HepG2 (cell line): ENCODE measurements around the gene LITAF. TPM values are rescaled to one million over a fixed set of nuclear protein-coding genes. Genes with fewer than 3 reads are reported as not detected.

Experiments used
- ARHGAP35 ChIP-seq: sonication (generic); formaldehyde crosslinking; IDR thresholded peaks from 2 replicates; pipeline ENCODE4 v1.9.0; 2022; ENCODE audit warnings: mild to moderate bottlenecking, inconsistent platforms, moderate library complexity, missing genetic modification reagents, borderline replicate concordance
- CHD4 ChIP-seq: fragments of 200-600 bp; sonication (generic); IDR thresholded peaks from 2 replicates; pipeline ENCODE4 v1.7.0; 2017; ENCODE audit warnings: mild to moderate bottlenecking, low read length, borderline replicate concordance
- ETV6 ChIP-seq: sonication (generic); formaldehyde crosslinking; conservative IDR thresholded peaks from 2 replicates; pipeline ENCODE4 v1.4.0; 2020; ENCODE audit warnings: missing genetic modification reagents
- FOXM1 ChIP-seq: sonication (generic); formaldehyde crosslinking; IDR thresholded peaks from 2 replicates; pipeline ENCODE4 v1.5.0; 2020; ENCODE audit warnings: missing genetic modification reagents
- HDAC6 ChIP-seq: fragments of 200-600 bp; sonication (generic); IDR thresholded peaks from 2 replicates; pipeline ENCODE4 v1.7.0; 2017; ENCODE audit warnings: mild to moderate bottlenecking, antibody characterized with exemption, low read length, low read depth
- TMF1 ChIP-seq: sonication (generic); formaldehyde crosslinking; IDR thresholded peaks from 2 replicates; pipeline ENCODE4 v1.8.1; 2022; ENCODE audit warnings: low read depth, missing genetic modification reagents
- TSC22D2 ChIP-seq: sonication (generic); formaldehyde crosslinking; IDR thresholded peaks from 2 replicates; pipeline ENCODE4 v1.5.1; 2020; ENCODE audit warnings: missing genetic modification reagents, mild to moderate bottlenecking, borderline replicate concordance
- ZMYM3 ChIP-seq: sonication (generic); formaldehyde crosslinking; IDR thresholded peaks from 2 replicates; pipeline ENCODE4 v1.5.1; 2020; ENCODE audit warnings: mild to moderate bottlenecking, missing genetic modification reagents
- ZNF207 ChIP-seq: fragments of 450-650 bp; IDR thresholded peaks from 2 replicates; pipeline ENCODE4 v1.6.1; 2016; ENCODE audit warnings: antibody characterized with exemption, borderline replicate concordance
- ZNF296 ChIP-seq: sonication (generic); formaldehyde crosslinking; conservative IDR thresholded peaks from 2 replicates; pipeline ENCODE4 v1.5.0; 2020; ENCODE audit warnings: mild to moderate bottlenecking, missing genetic modification reagents
- ZNF326 ChIP-seq: sonication (generic); formaldehyde crosslinking; IDR thresholded peaks from 2 replicates; pipeline ENCODE4 v1.4.0; 2020; ENCODE audit warnings: missing genetic modification reagents, borderline replicate concordance
- ZNF781 ChIP-seq: sonication (generic); formaldehyde crosslinking; IDR thresholded peaks from 2 replicates; pipeline ENCODE4 v1.5.1; 2020; ENCODE audit warnings: borderline replicate concordance, mild to moderate bottlenecking, missing genetic modification reagents; ENCODE audit errors: not compliant biosample characterization
- polyA plus RNA-seq, 8 experiments: library from polyadenylated mRNA; depleted of rRNA in 3 of 8; stranded (reverse) in 7 of 8; unstranded in 1 of 8; fragments of >200 nt; fragmentation: Illumina TruSeq in 4 of 8; extraction: Trizol in 4 of 8; gene quantifications; 2 replicates each; pipeline versions ENCODE4 v1.2.1 to v1.2.3, GENCODE V29; 2011 to 2016; ENCODE audit warnings: low read depth in 4 of 8, missing spikeins in 1 of 8, mixed read lengths in 1 of 8; ENCODE audit not compliant: insufficient read depth in 1 of 8
- total RNA-seq, 5 experiments: library from RNA; depleted of rRNA; stranded (reverse); fragments of >200 nt; fragmentation: Illumina TruSeq; extraction: Trizol; gene quantifications; 2 replicates each; pipeline ENCODE4 v1.2.3, GENCODE V29; 2016; ENCODE audit warnings: low read depth in 1 of 5
- TF ChIP-seq, protein P1 (sequence below): IDR thresholded peaks from 2 replicates; pipeline ENCODE4 v1.6.1; 2016; ENCODE audit warnings: low read depth, missing genetic modification reagents, missing compliant biosample characterization
- TF ChIP-seq, protein P2 (sequence below): sonication (generic); formaldehyde crosslinking; IDR thresholded peaks from 2 replicates; pipeline ENCODE4 v1.8.0; 2022; ENCODE audit warnings: low read depth, missing genetic modification reagents
- TF ChIP-seq, protein P3 (sequence below): sonication (generic); formaldehyde crosslinking; IDR thresholded peaks from one replicate; pipeline ENCODE4 v1.5.1; 2020; ENCODE audit warnings: mild to moderate bottlenecking, missing genetic modification reagents; ENCODE audit errors: not compliant biosample characterization

LITAF gene
- total and polyA plus RNA-seq, 2 of the 13 experiments (the other 11 are each of a cell fraction or from before 2014, with no cell fraction given): 80.1 to 141 TPM

DNA sequence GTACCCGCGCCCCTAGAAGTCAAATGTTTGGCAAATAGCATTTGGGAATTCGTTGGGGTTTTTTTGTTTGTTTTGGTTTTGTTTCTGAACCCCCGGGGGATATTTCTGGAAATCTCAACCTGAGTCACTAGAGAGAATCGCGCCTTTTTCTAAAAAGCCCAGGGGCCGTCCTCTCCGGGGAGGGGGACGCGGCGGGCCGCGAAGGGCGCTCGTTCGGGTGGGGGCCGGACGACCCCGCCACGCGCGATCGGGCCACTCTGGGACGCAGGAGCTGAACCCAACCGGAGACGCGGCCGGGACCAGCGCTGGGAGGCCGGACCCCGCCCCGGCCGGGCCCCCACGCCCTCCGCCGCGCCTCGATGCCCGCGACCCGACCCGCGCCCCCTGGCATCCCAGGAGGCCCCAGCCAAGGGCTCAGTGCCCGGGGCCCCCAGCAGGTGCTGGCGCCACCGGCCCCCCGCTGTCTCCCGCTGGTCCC is 302 bp downstream of the LITAF start (continued):
- TF ChIP-seq ZNF207: no peak
- TF ChIP-seq ZNF326 (CRISPR knock-in tag): no peak
- TF ChIP-seq, protein P1, sequence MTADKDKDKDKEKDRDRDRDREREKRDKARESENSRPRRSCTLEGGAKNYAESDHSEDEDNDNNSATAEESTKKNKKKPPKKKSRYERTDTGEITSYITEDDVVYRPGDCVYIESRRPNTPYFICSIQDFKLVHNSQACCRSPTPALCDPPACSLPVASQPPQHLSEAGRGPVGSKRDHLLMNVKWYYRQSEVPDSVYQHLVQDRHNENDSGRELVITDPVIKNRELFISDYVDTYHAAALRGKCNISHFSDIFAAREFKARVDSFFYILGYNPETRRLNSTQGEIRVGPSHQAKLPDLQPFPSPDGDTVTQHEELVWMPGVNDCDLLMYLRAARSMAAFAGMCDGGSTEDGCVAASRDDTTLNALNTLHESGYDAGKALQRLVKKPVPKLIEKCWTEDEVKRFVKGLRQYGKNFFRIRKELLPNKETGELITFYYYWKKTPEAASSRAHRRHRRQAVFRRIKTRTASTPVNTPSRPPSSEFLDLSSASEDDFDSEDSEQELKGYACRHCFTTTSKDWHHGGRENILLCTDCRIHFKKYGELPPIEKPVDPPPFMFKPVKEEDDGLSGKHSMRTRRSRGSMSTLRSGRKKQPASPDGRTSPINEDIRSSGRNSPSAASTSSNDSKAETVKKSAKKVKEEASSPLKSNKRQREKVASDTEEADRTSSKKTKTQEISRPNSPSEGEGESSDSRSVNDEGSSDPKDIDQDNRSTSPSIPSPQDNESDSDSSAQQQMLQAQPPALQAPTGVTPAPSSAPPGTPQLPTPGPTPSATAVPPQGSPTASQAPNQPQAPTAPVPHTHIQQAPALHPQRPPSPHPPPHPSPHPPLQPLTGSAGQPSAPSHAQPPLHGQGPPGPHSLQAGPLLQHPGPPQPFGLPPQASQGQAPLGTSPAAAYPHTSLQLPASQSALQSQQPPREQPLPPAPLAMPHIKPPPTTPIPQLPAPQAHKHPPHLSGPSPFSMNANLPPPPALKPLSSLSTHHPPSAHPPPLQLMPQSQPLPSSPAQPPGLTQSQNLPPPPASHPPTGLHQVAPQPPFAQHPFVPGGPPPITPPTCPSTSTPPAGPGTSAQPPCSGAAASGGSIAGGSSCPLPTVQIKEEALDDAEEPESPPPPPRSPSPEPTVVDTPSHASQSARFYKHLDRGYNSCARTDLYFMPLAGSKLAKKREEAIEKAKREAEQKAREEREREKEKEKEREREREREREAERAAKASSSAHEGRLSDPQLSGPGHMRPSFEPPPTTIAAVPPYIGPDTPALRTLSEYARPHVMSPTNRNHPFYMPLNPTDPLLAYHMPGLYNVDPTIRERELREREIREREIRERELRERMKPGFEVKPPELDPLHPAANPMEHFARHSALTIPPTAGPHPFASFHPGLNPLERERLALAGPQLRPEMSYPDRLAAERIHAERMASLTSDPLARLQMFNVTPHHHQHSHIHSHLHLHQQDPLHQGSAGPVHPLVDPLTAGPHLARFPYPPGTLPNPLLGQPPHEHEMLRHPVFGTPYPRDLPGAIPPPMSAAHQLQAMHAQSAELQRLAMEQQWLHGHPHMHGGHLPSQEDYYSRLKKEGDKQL (CRISPR knock-in tag): no peak
- no peak for TF ChIP-seq ETV6 (CRISPR knock-in tag)
- no peak for TF ChIP-seq TMF1 (CRISPR knock-in tag)
- TF ChIP-seq, protein P2, sequence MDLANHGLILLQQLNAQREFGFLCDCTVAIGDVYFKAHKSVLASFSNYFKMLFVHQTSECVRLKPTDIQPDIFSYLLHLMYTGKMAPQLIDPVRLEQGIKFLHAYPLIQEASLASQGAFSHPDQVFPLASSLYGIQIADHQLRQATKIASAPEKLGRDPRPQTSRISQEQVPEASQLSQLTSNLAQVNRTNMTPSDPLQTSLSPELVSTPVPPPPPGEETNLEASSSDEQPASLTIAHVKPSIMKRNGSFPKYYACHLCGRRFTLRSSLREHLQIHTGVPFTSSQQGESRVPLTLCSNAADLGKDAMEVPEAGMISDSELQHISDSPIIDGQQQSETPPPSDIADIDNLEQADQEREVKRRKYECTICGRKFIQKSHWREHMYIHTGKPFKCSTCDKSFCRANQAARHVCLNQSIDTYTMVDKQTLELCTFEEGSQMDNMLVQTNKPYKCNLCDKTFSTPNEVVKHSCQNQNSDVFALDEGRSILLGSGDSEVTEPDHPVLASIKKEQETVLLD (CRISPR knock-in tag): no peak
- no peak for TF ChIP-seq ZNF781
- TF ChIP-seq HDAC6: no peak
- no peak for TF ChIP-seq CHD4
- TF ChIP-seq ARHGAP35 (CRISPR knock-in tag): no peak
- no peak for TF ChIP-seq ZNF296
- TF ChIP-seq, protein P3, sequence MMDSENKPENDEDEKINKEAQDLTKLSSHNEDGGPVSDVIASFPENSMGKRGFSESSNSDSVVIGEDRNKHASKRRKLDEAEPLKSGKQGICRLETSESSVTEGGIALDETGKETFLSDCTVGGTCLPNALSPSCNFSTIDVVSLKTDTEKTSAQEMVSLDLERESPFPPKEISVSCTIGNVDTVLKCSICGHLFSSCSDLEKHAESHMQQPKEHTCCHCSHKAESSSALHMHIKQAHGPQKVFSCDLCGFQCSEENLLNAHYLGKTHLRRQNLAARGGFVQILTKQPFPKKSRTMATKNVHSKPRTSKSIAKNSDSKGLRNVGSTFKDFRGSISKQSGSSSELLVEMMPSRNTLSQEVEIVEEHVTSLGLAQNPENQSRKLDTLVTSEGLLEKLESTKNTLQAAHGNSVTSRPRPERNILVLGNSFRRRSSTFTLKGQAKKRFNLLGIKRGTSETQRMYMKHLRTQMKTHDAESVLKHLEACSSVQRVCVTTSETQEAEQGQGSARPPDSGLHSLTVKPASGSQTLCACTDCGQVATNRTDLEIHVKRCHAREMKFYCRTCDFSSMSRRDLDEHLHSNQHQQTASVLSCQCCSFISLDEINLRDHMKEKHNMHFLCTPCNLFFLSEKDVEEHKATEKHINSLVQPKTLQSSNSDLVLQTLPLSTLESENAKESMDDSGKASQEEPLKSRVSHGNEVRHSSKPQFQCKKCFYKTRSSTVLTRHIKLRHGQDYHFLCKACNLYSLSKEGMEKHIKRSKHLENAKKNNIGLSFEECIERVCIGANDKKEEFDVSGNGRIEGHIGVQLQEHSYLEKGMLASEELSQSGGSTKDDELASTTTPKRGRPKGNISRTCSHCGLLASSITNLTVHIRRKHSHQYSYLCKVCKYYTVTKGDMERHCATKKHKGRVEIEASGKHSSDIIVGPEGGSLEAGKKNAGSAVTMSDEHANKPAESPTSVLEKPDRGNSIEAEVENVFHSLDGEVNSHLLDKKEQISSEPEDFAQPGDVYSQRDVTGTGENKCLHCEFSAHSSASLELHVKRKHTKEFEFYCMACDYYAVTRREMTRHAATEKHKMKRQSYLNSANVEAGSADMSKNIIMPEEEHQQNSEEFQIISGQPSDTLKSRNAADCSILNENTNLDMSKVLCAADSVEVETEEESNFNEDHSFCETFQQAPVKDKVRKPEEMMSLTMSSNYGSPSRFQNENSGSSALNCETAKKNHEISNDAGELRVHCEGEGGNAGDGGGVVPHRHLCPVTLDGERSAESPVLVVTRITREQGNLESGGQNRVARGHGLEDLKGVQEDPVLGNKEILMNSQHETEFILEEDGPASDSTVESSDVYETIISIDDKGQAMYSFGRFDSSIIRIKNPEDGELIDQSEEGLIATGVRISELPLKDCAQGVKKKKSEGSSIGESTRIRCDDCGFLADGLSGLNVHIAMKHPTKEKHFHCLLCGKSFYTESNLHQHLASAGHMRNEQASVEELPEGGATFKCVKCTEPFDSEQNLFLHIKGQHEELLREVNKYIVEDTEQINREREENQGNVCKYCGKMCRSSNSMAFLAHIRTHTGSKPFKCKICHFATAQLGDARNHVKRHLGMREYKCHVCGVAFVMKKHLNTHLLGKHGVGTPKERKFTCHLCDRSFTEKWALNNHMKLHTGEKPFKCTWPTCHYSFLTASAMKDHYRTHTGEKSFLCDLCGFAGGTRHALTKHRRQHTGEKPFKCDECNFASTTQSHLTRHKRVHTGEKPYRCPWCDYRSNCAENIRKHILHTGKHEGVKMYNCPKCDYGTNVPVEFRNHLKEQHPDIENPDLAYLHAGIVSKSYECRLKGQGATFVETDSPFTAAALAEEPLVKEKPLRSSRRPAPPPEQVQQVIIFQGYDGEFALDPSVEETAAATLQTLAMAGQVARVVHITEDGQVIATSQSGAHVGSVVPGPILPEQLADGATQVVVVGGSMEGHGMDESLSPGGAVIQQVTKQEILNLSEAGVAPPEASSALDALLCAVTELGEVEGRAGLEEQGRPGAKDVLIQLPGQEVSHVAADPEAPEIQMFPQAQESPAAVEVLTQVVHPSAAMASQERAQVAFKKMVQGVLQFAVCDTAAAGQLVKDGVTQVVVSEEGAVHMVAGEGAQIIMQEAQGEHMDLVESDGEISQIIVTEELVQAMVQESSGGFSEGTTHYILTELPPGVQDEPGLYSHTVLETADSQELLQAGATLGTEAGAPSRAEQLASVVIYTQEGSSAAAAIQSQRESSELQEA (CRISPR knock-in tag): no peak
- no peak for TF ChIP-seq TSC22D2
- TF ChIP-seq FOXM1 (CRISPR knock-in tag): no peak
- TF ChIP-seq ZMYM3 (CRISPR knock-in tag): no peak
